ENCODE results near the gene TLX1.

Gene TLX1

DNA sequence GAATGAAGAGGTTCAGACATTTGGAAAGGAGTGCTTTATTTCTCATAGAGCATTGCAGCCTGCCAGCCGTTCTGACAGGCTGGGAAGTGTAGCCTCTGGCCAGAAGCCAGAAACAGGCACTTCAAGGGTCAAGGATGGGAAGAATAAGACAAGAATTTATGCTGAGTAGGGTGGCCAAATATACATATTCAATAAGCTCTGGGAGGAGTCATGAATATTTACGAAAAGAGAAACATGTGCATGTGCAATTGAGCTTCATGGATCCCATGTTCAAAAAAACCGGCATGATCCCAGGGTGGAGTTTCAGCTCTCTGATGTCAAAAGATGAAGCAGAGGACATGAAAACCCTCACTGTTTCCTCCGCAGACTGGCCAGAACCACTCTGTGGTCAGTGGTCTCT is 32.9 kb downstream of the TLX1 start:
- no peaks in the 10 kb centered on the region for H3K9me3 ChIP-seq (ENCODE audit: control insufficient read depth, insufficient read depth, low read depth, low read length)
- no peak overlapping the region for H3K4me3 ChIP-seq (ENCODE audit: low read depth, low read length)
- H3K4me1 ChIP-seq (ENCODE audit: control insufficient read depth, insufficient read depth, low read length): 0 out of 2 replicates have a peak, but pooled peaks cover 2% of the 10 kb centered on the region
- no peak overlapping the region for H3K27ac ChIP-seq (ENCODE audit: extremely low read depth, low read depth, low read length)
- CTCF ChIA-PET: interaction anchor here (0.7 to 1.5 kb wide), 13 partner anchors 10 to 407 kb away, joined by 3 to 6 read pairs (median 3); no protein-coding TSS in a partner anchor
- POLR2A ChIA-PET: no interaction called here
- TF ChIP-seq, protein P1, sequence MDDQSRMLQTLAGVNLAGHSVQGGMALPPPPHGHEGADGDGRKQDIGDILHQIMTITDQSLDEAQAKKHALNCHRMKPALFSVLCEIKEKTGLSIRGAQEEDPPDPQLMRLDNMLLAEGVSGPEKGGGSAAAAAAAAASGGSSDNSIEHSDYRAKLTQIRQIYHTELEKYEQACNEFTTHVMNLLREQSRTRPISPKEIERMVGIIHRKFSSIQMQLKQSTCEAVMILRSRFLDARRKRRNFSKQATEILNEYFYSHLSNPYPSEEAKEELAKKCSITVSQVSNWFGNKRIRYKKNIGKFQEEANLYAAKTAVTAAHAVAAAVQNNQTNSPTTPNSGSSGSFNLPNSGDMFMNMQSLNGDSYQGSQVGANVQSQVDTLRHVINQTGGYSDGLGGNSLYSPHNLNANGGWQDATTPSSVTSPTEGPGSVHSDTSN (CRISPR knock-in tag; IDR thresholded peaks at IDR 0.05): no peak
- TF ChIP-seq ZNF785 (tag by site-specific recombination; IDR thresholded peaks at IDR 0.05): no peak
- no peak for TF ChIP-seq GLI4 (tag by site-specific recombination; IDR thresholded peaks at IDR 0.05)
- TF ChIP-seq ZNF202 (tag by site-specific recombination; IDR thresholded peaks at IDR 0.05; ENCODE audit: borderline replicate concordance): no peak
- no peak for TF ChIP-seq ZNF16 (tag by site-specific recombination; IDR thresholded peaks at IDR 0.05; ENCODE audit: low read depth)
- no peak for TF ChIP-seq ZNF404 (tag by site-specific recombination; IDR thresholded peaks at IDR 0.05)
- no peak for TF ChIP-seq ZNF146 (tag by site-specific recombination; IDR thresholded peaks at IDR 0.05)
- TF ChIP-seq ZFP3 (tag by site-specific recombination; IDR thresholded peaks at IDR 0.05; ENCODE audit: low read depth): no peak
- TF ChIP-seq ZNF549 (tag by site-specific recombination; IDR thresholded peaks at IDR 0.05): no peak
- TF ChIP-seq ZSCAN23 (tag by site-specific recombination; IDR thresholded peaks at IDR 0.05): no peak
- TF ChIP-seq, protein P2, sequence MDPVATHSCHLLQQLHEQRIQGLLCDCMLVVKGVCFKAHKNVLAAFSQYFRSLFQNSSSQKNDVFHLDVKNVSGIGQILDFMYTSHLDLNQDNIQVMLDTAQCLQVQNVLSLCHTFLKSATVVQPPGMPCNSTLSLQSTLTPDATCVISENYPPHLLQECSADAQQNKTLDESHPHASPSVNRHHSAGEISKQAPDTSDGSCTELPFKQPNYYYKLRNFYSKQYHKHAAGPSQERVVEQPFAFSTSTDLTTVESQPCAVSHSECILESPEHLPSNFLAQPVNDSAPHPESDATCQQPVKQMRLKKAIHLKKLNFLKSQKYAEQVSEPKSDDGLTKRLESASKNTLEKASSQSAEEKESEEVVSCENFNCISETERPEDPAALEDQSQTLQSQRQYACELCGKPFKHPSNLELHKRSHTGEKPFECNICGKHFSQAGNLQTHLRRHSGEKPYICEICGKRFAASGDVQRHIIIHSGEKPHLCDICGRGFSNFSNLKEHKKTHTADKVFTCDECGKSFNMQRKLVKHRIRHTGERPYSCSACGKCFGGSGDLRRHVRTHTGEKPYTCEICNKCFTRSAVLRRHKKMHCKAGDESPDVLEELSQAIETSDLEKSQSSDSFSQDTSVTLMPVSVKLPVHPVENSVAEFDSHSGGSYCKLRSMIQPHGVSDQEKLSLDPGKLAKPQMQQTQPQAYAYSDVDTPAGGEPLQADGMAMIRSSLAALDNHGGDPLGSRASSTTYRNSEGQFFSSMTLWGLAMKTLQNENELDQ (tag by site-specific recombination; IDR thresholded peaks at IDR 0.05; ENCODE audit: low read depth): no peak
- TF ChIP-seq, protein P3, sequence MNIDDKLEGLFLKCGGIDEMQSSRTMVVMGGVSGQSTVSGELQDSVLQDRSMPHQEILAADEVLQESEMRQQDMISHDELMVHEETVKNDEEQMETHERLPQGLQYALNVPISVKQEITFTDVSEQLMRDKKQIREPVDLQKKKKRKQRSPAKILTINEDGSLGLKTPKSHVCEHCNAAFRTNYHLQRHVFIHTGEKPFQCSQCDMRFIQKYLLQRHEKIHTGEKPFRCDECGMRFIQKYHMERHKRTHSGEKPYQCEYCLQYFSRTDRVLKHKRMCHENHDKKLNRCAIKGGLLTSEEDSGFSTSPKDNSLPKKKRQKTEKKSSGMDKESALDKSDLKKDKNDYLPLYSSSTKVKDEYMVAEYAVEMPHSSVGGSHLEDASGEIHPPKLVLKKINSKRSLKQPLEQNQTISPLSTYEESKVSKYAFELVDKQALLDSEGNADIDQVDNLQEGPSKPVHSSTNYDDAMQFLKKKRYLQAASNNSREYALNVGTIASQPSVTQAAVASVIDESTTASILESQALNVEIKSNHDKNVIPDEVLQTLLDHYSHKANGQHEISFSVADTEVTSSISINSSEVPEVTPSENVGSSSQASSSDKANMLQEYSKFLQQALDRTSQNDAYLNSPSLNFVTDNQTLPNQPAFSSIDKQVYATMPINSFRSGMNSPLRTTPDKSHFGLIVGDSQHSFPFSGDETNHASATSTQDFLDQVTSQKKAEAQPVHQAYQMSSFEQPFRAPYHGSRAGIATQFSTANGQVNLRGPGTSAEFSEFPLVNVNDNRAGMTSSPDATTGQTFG (tag by site-specific recombination; IDR thresholded peaks at IDR 0.05; ENCODE audit: borderline replicate concordance): no peak
- TF ChIP-seq ZNF169 (tag by site-specific recombination; IDR thresholded peaks at IDR 0.05): no peak
- no peak for TF ChIP-seq ZNF560 (tag by site-specific recombination; IDR thresholded peaks at IDR 0.05; ENCODE audit: borderline replicate concordance)
- TF ChIP-seq, protein P4, sequence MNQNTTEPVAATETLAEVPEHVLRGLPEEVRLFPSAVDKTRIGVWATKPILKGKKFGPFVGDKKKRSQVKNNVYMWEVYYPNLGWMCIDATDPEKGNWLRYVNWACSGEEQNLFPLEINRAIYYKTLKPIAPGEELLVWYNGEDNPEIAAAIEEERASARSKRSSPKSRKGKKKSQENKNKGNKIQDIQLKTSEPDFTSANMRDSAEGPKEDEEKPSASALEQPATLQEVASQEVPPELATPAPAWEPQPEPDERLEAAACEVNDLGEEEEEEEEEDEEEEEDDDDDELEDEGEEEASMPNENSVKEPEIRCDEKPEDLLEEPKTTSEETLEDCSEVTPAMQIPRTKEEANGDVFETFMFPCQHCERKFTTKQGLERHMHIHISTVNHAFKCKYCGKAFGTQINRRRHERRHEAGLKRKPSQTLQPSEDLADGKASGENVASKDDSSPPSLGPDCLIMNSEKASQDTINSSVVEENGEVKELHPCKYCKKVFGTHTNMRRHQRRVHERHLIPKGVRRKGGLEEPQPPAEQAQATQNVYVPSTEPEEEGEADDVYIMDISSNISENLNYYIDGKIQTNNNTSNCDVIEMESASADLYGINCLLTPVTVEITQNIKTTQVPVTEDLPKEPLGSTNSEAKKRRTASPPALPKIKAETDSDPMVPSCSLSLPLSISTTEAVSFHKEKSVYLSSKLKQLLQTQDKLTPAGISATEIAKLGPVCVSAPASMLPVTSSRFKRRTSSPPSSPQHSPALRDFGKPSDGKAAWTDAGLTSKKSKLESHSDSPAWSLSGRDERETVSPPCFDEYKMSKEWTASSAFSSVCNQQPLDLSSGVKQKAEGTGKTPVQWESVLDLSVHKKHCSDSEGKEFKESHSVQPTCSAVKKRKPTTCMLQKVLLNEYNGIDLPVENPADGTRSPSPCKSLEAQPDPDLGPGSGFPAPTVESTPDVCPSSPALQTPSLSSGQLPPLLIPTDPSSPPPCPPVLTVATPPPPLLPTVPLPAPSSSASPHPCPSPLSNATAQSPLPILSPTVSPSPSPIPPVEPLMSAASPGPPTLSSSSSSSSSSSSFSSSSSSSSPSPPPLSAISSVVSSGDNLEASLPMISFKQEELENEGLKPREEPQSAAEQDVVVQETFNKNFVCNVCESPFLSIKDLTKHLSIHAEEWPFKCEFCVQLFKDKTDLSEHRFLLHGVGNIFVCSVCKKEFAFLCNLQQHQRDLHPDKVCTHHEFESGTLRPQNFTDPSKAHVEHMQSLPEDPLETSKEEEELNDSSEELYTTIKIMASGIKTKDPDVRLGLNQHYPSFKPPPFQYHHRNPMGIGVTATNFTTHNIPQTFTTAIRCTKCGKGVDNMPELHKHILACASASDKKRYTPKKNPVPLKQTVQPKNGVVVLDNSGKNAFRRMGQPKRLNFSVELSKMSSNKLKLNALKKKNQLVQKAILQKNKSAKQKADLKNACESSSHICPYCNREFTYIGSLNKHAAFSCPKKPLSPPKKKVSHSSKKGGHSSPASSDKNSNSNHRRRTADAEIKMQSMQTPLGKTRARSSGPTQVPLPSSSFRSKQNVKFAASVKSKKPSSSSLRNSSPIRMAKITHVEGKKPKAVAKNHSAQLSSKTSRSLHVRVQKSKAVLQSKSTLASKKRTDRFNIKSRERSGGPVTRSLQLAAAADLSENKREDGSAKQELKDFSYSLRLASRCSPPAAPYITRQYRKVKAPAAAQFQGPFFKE (tag by site-specific recombination; IDR thresholded peaks at IDR 0.05; ENCODE audit: borderline replicate concordance): no peak
- H3K36me3 ChIP-seq (ENCODE audit: control insufficient read depth in 2 of 2, insufficient read depth in 1 of 2, low read length in 2 of 2): no peaks in the 10 kb centered on the region
